OCI-LY1 (cell line): ENCODE data around the gene CPPED1.

Source experiments
- EZH2 ChIP-seq: fragments of 200-600 bp; sonication (generic), shearing (Covaris generic); IDR thresholded peaks from 2 replicates; pipeline ENCODE4 v1.8.0; 2017; ENCODE audit warnings: borderline replicate concordance, mixed run types, mild to moderate bottlenecking, antibody characterized with exemption, low read length, moderate library complexity, mixed read lengths
- TF ChIP-seq, protein P1 (sequence below): fragments of 200-600 bp; sonication (generic), shearing (Covaris generic); IDR thresholded peaks from 2 replicates; pipeline ENCODE4 v1.5.1; 2017; ENCODE audit warnings: mild to moderate bottlenecking, antibody characterized with exemption, low read length, moderate library complexity, mixed read lengths

DNA sequence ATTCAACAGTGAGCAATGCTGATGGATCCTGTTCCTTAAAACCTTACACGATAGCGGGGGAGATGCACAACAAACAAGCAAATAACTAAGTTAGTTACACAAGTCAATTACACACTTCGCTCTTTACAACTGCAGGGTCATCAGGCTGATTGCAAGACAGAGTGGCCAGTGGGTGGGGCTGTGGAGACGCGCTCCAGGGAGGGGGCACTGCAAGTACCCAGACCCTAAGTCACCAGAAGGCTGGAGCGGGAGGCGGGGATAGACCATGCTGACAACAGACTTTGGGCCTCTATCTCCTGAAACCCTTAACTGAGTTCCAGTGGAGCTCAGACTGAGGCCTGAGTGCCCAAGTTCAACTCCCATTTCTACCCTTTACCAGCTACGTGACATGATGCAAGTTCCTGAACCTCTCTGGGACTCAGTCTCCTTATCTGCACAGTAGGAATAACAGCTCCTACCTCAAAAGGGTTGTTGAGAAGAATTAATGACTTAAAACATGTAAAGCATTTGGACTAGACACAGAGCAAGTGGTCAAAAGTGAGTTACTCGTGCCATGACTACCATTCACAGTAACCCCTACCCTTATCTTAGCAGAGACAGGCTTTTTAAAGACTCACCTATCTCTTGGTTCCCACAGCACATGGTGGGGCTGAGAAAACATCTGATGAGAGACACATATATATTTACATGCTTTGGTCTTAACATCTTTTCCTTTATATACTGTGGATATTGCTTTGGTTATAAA is 10.4 kb downstream of the CPPED1 start:
- TF ChIP-seq, protein P1, sequence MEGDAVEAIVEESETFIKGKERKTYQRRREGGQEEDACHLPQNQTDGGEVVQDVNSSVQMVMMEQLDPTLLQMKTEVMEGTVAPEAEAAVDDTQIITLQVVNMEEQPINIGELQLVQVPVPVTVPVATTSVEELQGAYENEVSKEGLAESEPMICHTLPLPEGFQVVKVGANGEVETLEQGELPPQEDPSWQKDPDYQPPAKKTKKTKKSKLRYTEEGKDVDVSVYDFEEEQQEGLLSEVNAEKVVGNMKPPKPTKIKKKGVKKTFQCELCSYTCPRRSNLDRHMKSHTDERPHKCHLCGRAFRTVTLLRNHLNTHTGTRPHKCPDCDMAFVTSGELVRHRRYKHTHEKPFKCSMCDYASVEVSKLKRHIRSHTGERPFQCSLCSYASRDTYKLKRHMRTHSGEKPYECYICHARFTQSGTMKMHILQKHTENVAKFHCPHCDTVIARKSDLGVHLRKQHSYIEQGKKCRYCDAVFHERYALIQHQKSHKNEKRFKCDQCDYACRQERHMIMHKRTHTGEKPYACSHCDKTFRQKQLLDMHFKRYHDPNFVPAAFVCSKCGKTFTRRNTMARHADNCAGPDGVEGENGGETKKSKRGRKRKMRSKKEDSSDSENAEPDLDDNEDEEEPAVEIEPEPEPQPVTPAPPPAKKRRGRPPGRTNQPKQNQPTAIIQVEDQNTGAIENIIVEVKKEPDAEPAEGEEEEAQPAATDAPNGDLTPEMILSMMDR = no peak
- TF ChIP-seq EZH2 = no peak
